H9 (cell line): ENCODE measurements around the gene ZNF280C. TPM values are rescaled to one million over a fixed set of nuclear protein-coding genes. Genes with fewer than 3 reads are reported as not detected.

Source experiments
- DNase-seq: peaks from one replicate; pipeline ENCODE4 v3.0.0-alpha.2; 2017
- H2AFZ ChIP-seq: one replicate; pipeline ENCODE4 v1.6.1; 2013; ENCODE audit warnings: mild to moderate bottlenecking, low read length, control low read depth, moderate library complexity
- H2AK5ac ChIP-seq: 2 replicates; pipeline ENCODE4 v1.6.1; 2013; ENCODE audit warnings: low read length, control low read depth, mixed read lengths; ENCODE audit not compliant: insufficient read length
- H2BK120ac ChIP-seq: one replicate; pipeline ENCODE4 v1.6.1; 2013; ENCODE audit warnings: low read depth, mild to moderate bottlenecking, low read length, control low read depth, inconsistent platforms; ENCODE audit not compliant: poor library complexity, severe bottlenecking
- H2BK12ac ChIP-seq: 2 replicates; pipeline ENCODE4 v1.6.1; 2013; ENCODE audit warnings: low read length, control low read depth, mixed read lengths, low read depth; ENCODE audit not compliant: insufficient read length
- H2BK15ac ChIP-seq: 2 replicates; pipeline ENCODE4 v1.6.1; 2013; ENCODE audit warnings: low read depth, low read length, control low read depth
- H2BK20ac ChIP-seq: one replicate; pipeline ENCODE4 v1.6.1; 2013; ENCODE audit warnings: low read depth, mild to moderate bottlenecking, low read length, control low read depth, inconsistent platforms; ENCODE audit not compliant: poor library complexity, severe bottlenecking
- H2BK5ac ChIP-seq: 2 replicates; pipeline ENCODE4 v1.6.1; 2013; ENCODE audit warnings: low read length, control low read depth, mixed read lengths; ENCODE audit not compliant: insufficient read length
- H3K14ac ChIP-seq: 2 replicates; pipeline ENCODE4 v1.6.1; 2013; ENCODE audit warnings: low read length, control low read depth; ENCODE audit not compliant: insufficient read depth
- H3K18ac ChIP-seq: 2 replicates; pipeline ENCODE4 v1.6.1; 2013; ENCODE audit warnings: low read depth, mild to moderate bottlenecking, mixed read lengths, low read length, control low read depth; ENCODE audit not compliant: insufficient read length
- H3K23ac ChIP-seq: 2 replicates; pipeline ENCODE4 v1.6.1; 2013; ENCODE audit warnings: low read length, control low read depth, mixed read lengths, low read depth; ENCODE audit not compliant: insufficient read length
- H3K23me2 ChIP-seq: 2 replicates; pipeline ENCODE4 v1.6.1; 2013; ENCODE audit warnings: low read depth, mild to moderate bottlenecking, mixed read lengths, low read length, control low read depth; ENCODE audit not compliant: insufficient read length, poor library complexity, severe bottlenecking
- H3K27ac ChIP-seq: 2 replicates; pipeline ENCODE4 v1.5.1; 2013; ENCODE audit warnings: low read length, control low read depth, mixed read lengths, low read depth; ENCODE audit not compliant: insufficient read length
- H3K27me3 ChIP-seq: 2 replicates; pipeline ENCODE4 v1.6.1; 2013; ENCODE audit warnings: low read length, control low read depth, inconsistent platforms; ENCODE audit not compliant: insufficient read depth
- H3K4ac ChIP-seq: 2 replicates; pipeline ENCODE4 v1.6.1; 2013; ENCODE audit warnings: low read depth, mild to moderate bottlenecking, control low read depth, inconsistent platforms, low read length, moderate library complexity
- H3K4me1 ChIP-seq: 2 replicates; pipeline ENCODE4 v1.6.1; 2013; ENCODE audit warnings: low read length, control low read depth, inconsistent platforms; ENCODE audit not compliant: insufficient read depth
- H3K4me2 ChIP-seq: 2 replicates; pipeline ENCODE4 v1.6.1; 2013; ENCODE audit warnings: low read length, control low read depth, mixed read lengths; ENCODE audit not compliant: insufficient read length, insufficient read depth
- H3K56ac ChIP-seq: 2 replicates; pipeline ENCODE4 v1.6.1; 2013; ENCODE audit warnings: low read depth, mild to moderate bottlenecking, mixed read lengths, low read length, control low read depth; ENCODE audit not compliant: insufficient read length
- H3K79me1 ChIP-seq: 2 replicates; pipeline ENCODE4 v1.6.1; 2013; ENCODE audit warnings: low read depth, mild to moderate bottlenecking, moderate library complexity, low read length, control low read depth, inconsistent platforms; ENCODE audit not compliant: insufficient read depth, poor library complexity, severe bottlenecking
- H3K79me2 ChIP-seq: 2 replicates; pipeline ENCODE4 v1.6.1; 2013; ENCODE audit warnings: low read length, control low read depth, inconsistent platforms; ENCODE audit not compliant: insufficient read depth
- H3K9ac ChIP-seq: 2 replicates; pipeline ENCODE4 v1.6.1; 2013; ENCODE audit warnings: low read length, control low read depth, mixed read lengths; ENCODE audit not compliant: insufficient read length; ENCODE audit errors: extremely low read depth
- H3K9me3 ChIP-seq: one replicate; pipeline ENCODE4 v1.6.1; 2013; ENCODE audit warnings: low read depth, low read length, inconsistent platforms; ENCODE audit not compliant: control insufficient read depth
- H3T11ph ChIP-seq: one replicate; pipeline ENCODE4 v1.6.1; 2013; ENCODE audit warnings: mild to moderate bottlenecking, low read length, control low read depth, inconsistent platforms
- H4K20me1 ChIP-seq: one replicate; pipeline ENCODE4 v1.6.1; 2013; ENCODE audit not compliant: control insufficient read depth, insufficient read length, insufficient read depth
- H4K5ac ChIP-seq: 2 replicates; pipeline ENCODE4 v1.6.1; 2013; ENCODE audit warnings: low read depth, mild to moderate bottlenecking, mixed read lengths, low read length, control low read depth; ENCODE audit not compliant: insufficient read length
- H4K8ac ChIP-seq: replicated peaks from 2 replicates; pipeline ENCODE4 v1.6.1; 2013; ENCODE audit warnings: low read length, control low read depth, mixed read lengths, low read depth; ENCODE audit not compliant: insufficient read length
- H4K91ac ChIP-seq: 2 replicates; pipeline ENCODE4 v1.6.1; 2013; ENCODE audit warnings: low read depth, mild to moderate bottlenecking, moderate library complexity, mixed read lengths, low read length, control low read depth; ENCODE audit not compliant: insufficient read length
- H3K27ac Mint-ChIP-seq, 3 experiments: 2 replicates in 2 of 3; 3 replicates in 1 of 3; pipeline ENCODE4 v1.8.0; 2020 to 2021; ENCODE audit warnings: mixed read lengths in 3 of 3, mild to moderate bottlenecking in 1 of 3, moderate library complexity in 1 of 3
- H3K27me3 Mint-ChIP-seq: 2 replicates; pipeline ENCODE4 v1.8.0; 2021; ENCODE audit warnings: low read depth, mild to moderate bottlenecking, moderate library complexity, mixed read lengths
- H3K36me3 Mint-ChIP-seq, 3 experiments: 2 replicates in 2 of 3; 3 replicates in 1 of 3; pipeline ENCODE4 v1.8.0; 2020 to 2021; ENCODE audit warnings: low read depth in 3 of 3, mixed read lengths in 3 of 3; ENCODE audit not compliant: insufficient read depth in 1 of 3
- H3K4me1 Mint-ChIP-seq, 2 experiments: 2 replicates each; pipeline ENCODE4 v1.8.0; 2020; ENCODE audit warnings: mixed read lengths in 2 of 2
- H3K4me3 Mint-ChIP-seq, 2 experiments: 2 replicates in 1 of 2; 3 replicates in 1 of 2; pipeline ENCODE4 v1.8.0; 2020 to 2021; ENCODE audit warnings: mild to moderate bottlenecking in 2 of 2, mixed read lengths in 2 of 2, moderate library complexity in 1 of 2
- H3K9me3 Mint-ChIP-seq, 2 experiments: 2 replicates in 1 of 2; 3 replicates in 1 of 2; pipeline ENCODE4 v1.8.0; 2020; ENCODE audit warnings: mild to moderate bottlenecking in 2 of 2, mixed read lengths in 2 of 2, moderate library complexity in 1 of 2
- whole genome bisulfite sequencing: extraction: QIAGEN DNeasy Blood & Tissue Kit; methylation state at CpG from one replicate; pipeline ENCODE4 v1.1.7; 2013; ENCODE audit warnings: missing lambda C conversion rate, low lambda C conversion rate, mixed read lengths; ENCODE audit not compliant: insufficient read length; ENCODE audit errors: extremely low coverage; 5-methylcytosine and 5-hydroxymethylcytosine counted together
- total RNA-seq: library from RNA; stranded (reverse); gene quantifications from 2 replicates; pipeline ENCODE4 v1.2.1, GENCODE V29; 2021
- TF ChIP-seq, protein P1 (sequence below): fragments of 200-600 bp; sonication (generic); conservative IDR thresholded peaks from 3 replicates; pipeline ENCODE4 v1.8.0; 2021; ENCODE audit warnings: antibody characterized with exemption, mild to moderate bottlenecking

ZNF280C gene
- total RNA-seq, 1 experiment from 2014 or later: 6.6 TPM

DNA sequence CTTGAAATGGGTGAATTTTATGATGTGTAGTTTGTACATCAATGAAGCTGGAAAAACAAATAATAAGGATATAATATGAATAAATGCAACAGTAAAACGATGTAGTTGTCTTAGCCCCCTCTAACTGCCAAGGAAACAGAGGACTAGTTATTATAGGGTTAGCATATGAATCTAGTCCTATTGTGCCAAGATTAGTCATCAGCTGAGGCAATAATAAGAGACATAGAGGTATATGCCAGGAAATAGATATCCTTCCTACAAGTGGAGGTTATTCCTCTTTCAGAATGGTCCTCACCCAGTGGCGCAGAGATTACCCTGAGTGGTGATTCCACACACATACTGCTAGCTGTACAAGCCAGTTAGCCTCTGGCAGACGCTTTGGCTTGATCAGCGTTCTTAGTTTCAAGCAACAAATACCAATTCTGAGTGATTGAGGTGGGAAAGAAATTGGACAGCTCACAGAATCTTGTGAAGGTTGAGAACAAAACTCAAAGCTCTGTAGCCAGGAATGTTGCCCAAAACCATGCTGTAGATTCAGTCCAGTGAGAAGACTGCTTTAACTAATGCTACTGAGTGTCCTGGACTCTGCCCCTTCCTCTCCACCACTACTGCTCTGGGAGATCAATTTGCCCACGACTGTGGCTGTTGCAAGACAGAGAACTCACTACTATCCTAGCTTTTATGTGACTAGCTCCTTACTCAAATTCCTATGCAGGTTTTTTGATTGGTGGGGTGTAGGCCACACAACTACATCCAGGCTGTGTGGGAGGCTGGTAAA, 27.0 kb upstream of the ZNF280C start:
- Histone ChIP-seq H4K5ac (no peak overlapping the region), H3K4ac (no peak overlapping the region), H4K20me1 (no peaks in the 10 kb centered on the region), H2AFZ (no peak overlapping the region), H3K18ac (no peak overlapping the region), H3K14ac (no peak overlapping the region), H4K91ac (no peak overlapping the region), H4K8ac (no peak overlapping the region), H3K4me2 (no peak overlapping the region), H2BK5ac (no peak overlapping the region), H3K79me1 (no peaks in the 10 kb centered on the region), H2BK12ac (no peak overlapping the region), H3K23ac (no peak overlapping the region), H2BK120ac (no peak overlapping the region), H3K4me1 (no peaks in the 10 kb centered on the region), H2AK5ac (no peak overlapping the region), H3K9ac (no peak overlapping the region), H3K27ac (no peak overlapping the region), H3T11ph (no peak overlapping the region), H3K23me2 (no peaks in the 10 kb centered on the region), H2BK15ac (no peak overlapping the region), H3K27me3 (no peaks in the 10 kb centered on the region), H2BK20ac (no peak overlapping the region), H3K56ac (no peak overlapping the region), H3K79me2 (no peaks in the 10 kb centered on the region), H3K9me3 (peaks cover 17% of the 10 kb centered on the region)
- H3K27me3 Mint-ChIP-seq: no peaks in the 10 kb centered on the region; the same call in 1 of the 2 replicates
- H3K4me3 Mint-ChIP-seq: no peak overlapping the region
- H3K9me3 Mint-ChIP-seq: peaks cover 21 to 33% of the 10 kb centered on the region in 2 experiments
- H3K27ac Mint-ChIP-seq: no peak overlapping the region; a peak in 1 of 7 replicates
- TF ChIP-seq, protein P1, sequence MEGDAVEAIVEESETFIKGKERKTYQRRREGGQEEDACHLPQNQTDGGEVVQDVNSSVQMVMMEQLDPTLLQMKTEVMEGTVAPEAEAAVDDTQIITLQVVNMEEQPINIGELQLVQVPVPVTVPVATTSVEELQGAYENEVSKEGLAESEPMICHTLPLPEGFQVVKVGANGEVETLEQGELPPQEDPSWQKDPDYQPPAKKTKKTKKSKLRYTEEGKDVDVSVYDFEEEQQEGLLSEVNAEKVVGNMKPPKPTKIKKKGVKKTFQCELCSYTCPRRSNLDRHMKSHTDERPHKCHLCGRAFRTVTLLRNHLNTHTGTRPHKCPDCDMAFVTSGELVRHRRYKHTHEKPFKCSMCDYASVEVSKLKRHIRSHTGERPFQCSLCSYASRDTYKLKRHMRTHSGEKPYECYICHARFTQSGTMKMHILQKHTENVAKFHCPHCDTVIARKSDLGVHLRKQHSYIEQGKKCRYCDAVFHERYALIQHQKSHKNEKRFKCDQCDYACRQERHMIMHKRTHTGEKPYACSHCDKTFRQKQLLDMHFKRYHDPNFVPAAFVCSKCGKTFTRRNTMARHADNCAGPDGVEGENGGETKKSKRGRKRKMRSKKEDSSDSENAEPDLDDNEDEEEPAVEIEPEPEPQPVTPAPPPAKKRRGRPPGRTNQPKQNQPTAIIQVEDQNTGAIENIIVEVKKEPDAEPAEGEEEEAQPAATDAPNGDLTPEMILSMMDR: no peak
- peaks cover 8 to 14% (median 10%) of the 10 kb centered on the region in 3 experiments; a peak in 6 of 7 replicates for H3K36me3 Mint-ChIP-seq
- H3K4me1 Mint-ChIP-seq: no peaks in the 10 kb centered on the region
- WGBS: no CpG with 5 or more reads among the region's 5 CpGs
- DNase-seq: no peak
